AG09309 (cell line): ENCODE data around the gene DNAH6.

Source experiments
- DNase-seq: peaks from one replicate; pipeline ENCODE4 v3.0.0-alpha.2; 2010; ENCODE audit warnings: low read depth
- H3K4me3 ChIP-seq: 2 replicates; pipeline ENCODE4 v1.5.1; 2011; ENCODE audit warnings: mild to moderate bottlenecking, low read depth, low read length, moderate library complexity; ENCODE audit not compliant: control insufficient read depth
- CTCF ChIP-seq: IDR thresholded peaks from 2 replicates; pipeline ENCODE4 v1.5.1; 2011; ENCODE audit warnings: mild to moderate bottlenecking, low read depth, low read length, inconsistent platforms; ENCODE audit not compliant: insufficient read depth, control insufficient read depth; ENCODE audit errors: missing control alignments

DNAH6 gene

GRCh38 chr2:84836215-84836614, 319.9 kb downstream of the DNAH6 start:
- no peak for DNase-seq
- no peak for TF ChIP-seq CTCF

GRCh38 chr2:84838434-84839145, 322.3 kb downstream of the DNAH6 start:
- H3K4me3 ChIP-seq: no peak overlapping the region
- TF ChIP-seq CTCF: no peak
- no peak for DNase-seq

More at GRCh38 chr2:84836215-84836614, 319.9 kb downstream of the DNAH6 start:
- H3K4me3 ChIP-seq: no peak overlapping the region

GRCh38 chr2:84839851-84840250, 323.6 kb downstream of the DNAH6 start:
- no peak for DNase-seq
- no peak overlapping the region for H3K4me3 ChIP-seq
- TF ChIP-seq CTCF: no peak

GRCh38 chr2:84840306-84840705, 324.0 kb downstream of the DNAH6 start:
- no peak for TF ChIP-seq CTCF
- no peak for DNase-seq
- no peak overlapping the region for H3K4me3 ChIP-seq

- TF ChIP-seq CTCF: no peak
- H3K4me3 ChIP-seq: no peak overlapping the region
- no peak for DNase-seq
Observed at GRCh38 chr2:84841577-84841976, 325.3 kb downstream of the DNAH6 start.

GRCh38 chr2:84844141-84844540, 327.8 kb downstream of the DNAH6 start:
- no peak for TF ChIP-seq CTCF
- DNase-seq: no peak
- H3K4me3 ChIP-seq: no peak overlapping the region
